ENCODE data around the gene MT2A.

MT2A gene

DNA sequence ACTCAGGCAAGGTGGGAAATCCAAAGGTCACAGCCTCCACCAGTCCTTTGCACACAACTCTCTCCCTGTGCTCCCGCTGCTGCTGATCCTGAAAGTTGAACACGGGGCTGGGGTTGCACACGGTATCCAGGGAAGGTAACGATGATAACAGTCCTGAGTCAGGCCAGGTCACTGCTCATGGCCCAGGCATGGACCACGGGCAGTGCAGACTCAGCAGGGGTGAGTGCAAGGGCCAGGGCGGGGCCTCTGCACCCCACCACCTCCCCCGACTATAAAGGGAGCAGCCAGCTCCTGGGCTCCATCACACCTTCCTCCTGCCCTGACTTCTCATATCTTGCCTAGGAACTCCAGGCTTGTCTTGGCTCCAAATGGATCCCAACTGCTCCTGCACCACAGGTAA is 43.2 kb downstream of the MT2A start, which contains the start of gene MT1B:
Gene MT1B (plus strand): TSS at position 301 of the 400 bp plus-strand sequence. CDS start 68 bp downstream, at position 369.
- DNase-seq (ENCODE audit: low spot score) = no peak
- TF ChIP-seq, protein P1, sequence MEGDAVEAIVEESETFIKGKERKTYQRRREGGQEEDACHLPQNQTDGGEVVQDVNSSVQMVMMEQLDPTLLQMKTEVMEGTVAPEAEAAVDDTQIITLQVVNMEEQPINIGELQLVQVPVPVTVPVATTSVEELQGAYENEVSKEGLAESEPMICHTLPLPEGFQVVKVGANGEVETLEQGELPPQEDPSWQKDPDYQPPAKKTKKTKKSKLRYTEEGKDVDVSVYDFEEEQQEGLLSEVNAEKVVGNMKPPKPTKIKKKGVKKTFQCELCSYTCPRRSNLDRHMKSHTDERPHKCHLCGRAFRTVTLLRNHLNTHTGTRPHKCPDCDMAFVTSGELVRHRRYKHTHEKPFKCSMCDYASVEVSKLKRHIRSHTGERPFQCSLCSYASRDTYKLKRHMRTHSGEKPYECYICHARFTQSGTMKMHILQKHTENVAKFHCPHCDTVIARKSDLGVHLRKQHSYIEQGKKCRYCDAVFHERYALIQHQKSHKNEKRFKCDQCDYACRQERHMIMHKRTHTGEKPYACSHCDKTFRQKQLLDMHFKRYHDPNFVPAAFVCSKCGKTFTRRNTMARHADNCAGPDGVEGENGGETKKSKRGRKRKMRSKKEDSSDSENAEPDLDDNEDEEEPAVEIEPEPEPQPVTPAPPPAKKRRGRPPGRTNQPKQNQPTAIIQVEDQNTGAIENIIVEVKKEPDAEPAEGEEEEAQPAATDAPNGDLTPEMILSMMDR (IDR thresholded peaks at IDR 0.05; ENCODE audit: extremely low read depth, missing control alignments) = no peak

DNA sequence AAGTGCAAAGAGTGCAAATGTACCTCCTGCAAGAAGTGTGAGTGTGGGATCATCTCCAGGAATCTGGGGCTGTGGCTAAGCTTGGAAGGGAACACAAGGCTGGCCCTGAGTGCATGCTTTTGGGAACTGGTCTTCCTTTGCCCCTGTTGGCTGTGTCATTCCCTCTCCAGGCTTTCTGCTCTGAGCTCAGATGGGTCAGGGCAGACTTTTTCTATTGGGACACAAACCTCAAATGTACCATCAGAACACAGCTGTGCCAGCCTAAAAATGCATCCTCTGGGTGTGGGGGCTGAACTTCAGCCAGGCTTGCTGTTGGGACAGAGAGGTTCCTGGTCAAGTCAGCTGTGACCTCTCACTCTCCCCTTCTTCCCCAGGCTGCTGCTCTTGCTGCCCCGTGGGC is 44.2 kb downstream of the MT2A start:
- TF ChIP-seq, protein P1 (IDR thresholded peaks at IDR 0.05; ENCODE audit: extremely low read depth, missing control alignments) = no peak
- DNase-seq (ENCODE audit: low spot score) = no peak

DNA sequence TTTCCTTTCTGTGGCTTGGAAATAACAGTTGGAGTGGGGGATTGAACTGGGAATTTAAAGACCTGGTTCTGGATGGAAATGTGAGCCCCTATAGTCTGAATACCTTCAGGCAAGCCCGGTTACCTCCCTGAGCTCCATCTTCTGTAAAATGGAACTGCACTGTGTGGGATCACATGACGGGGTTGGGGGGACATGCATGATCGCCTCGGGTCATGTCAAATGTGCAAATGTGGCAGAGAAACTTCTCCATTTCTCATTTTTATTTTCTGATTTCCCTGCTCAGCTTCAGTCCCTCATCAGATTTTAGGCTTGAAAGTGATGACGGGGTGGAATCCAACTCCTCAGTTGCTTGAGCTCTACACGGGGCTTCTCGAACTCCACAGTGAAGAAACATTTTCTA is 44.8 kb downstream of the MT2A start:
- TF ChIP-seq, protein P1 (IDR thresholded peaks at IDR 0.05; ENCODE audit: extremely low read depth, missing control alignments) = no peak
- no peak for DNase-seq (ENCODE audit: low spot score)

DNA sequence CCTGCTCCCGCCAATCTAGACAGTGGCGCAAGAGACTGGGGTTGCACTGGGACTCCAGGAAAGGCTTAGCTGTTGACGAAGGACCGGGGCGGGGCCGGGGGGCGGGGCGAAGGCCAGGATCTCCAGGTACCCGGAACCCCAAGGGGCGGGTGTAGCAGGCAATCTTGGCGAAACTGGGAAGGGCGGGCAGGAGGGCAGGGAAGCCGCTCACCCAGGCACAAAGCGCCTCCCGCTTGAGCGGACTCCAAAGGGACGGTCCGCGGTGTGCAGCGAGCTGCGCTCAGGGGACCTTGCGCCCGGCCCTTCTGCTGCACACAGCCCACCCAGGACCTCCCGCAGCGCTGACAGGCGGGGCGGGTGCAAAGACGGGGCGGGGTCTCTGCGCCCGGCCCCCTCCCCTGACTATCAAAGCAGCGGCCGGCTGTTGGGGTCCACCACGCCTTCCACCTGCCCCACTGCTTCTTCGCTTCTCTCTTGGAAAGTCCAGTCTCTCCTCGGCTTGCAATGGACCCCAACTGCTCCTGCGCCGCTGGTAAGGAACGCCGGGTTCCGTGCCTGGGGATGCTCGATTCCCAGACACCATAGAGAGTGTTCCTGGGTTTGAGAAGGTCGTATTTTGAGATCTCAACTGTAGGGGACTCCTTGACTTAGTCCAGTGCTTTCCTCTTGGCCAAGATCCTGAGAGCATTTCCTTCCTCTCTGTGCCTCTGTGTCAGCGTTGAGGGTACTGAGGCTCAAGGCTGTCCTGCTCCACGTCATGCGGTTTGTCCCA is 49.4 kb downstream of the MT2A start, which contains the start of gene MT1F:
Gene MT1F (plus strand): TSS at position 405 of the 772 bp plus-strand sequence. CDS start 100 bp downstream, at position 505.
- TF ChIP-seq, protein P1 (IDR thresholded peaks at IDR 0.05; ENCODE audit: extremely low read depth, missing control alignments) = no peak
- no peak for DNase-seq (ENCODE audit: low spot score)

DNA sequence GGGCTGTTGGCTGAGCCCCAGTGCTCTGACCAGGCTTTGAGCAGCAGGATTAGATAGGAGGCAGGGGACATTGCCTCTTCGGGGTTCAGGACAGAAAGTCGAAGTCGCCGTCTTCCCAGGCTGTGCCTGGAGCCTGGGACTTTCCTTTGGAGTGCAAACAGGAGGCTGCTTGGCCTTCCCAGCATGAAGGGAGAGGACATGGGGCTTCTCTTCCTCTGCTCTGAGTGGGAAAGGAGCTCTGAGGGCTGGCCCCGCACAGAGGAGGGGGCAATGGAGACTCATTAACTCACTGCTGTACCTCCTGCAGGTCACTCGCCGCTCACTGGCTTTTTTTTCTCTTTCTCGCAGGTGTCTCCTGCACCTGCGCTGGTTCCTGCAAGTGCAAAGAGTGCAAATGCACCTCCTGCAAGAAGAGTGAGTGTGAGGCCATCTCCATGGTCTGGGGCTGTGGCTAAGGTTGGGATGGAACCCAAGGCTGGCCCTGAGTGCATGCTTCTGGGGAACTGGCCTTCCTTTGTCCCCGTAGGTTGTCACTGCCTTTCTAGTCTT is 50.0 kb downstream of the MT2A start:
- TF ChIP-seq, protein P1 (IDR thresholded peaks at IDR 0.05; ENCODE audit: extremely low read depth, missing control alignments) = no peak

More for the DNA sequence above, 50.0 kb downstream of the MT2A start:
- DNase-seq (ENCODE audit: low spot score) = no peak

Data from GM20000 (cell line).